Activated T-cell treated with anti-CD3 and anti-CD28 coated beads for 24 hours (primary cell): ENCODE measurements around the gene CST9.
"Not testable (repeated sequence)": the region's sequence is repeated elsewhere in the genome, so short reads cannot be mapped to it uniquely, and the experiment has no call there.

Source experiments
- DNase-seq: peaks from one replicate; pipeline ENCODE4 v3.0.0-alpha.2; 2020; ENCODE audit warnings: low read depth

The CST9 gene

GRCh38 chr20:23637282-23638221 lies 31.8 kb upstream of the CST9 start, which contains the start of gene CST3:
Gene CST3 (minus strand): TSS chr20:23637955. CDS start chr20:23637862, 93 bp downstream.
- DNase-seq: no peak

- no peak for DNase-seq
Measured at GRCh38 chr20:23636908-23637281, 31.2 kb upstream of the CST9 start.

- DNase-seq: no peak
Measured at GRCh38 chr20:23636182-23636907, 30.6 kb upstream of the CST9 start.

GRCh38 chr20:23635768-23636090 lies 30.0 kb upstream of the CST9 start:
- DNase-seq: not testable (repeated sequence)

- no peak for DNase-seq
Measured at GRCh38 chr20:23634985-23635767, 29.5 kb upstream of the CST9 start.

GRCh38 chr20:23634044-23634801 lies 28.5 kb upstream of the CST9 start:
- no peak for DNase-seq

GRCh38 chr20:23632711-23633573 lies 27.2 kb upstream of the CST9 start:
- no peak for DNase-seq

- no peak for DNase-seq
Measured at GRCh38 chr20:23631981-23632710, 26.4 kb upstream of the CST9 start.

GRCh38 chr20:23631226-23631822 lies 25.6 kb upstream of the CST9 start:
- DNase-seq: no peak

- DNase-seq: no peak
Measured at GRCh38 chr20:23630392-23630849, 24.7 kb upstream of the CST9 start.

GRCh38 chr20:23629542-23630391 lies 24.1 kb upstream of the CST9 start:
- no peak for DNase-seq

- DNase-seq: no peak
Measured at GRCh38 chr20:23629017-23629541, 23.4 kb upstream of the CST9 start.

GRCh38 chr20:23628402-23629016 lies 22.8 kb upstream of the CST9 start:
- no peak for DNase-seq

- no peak for DNase-seq
Measured at GRCh38 chr20:23627501-23627900, 21.8 kb upstream of the CST9 start.

GRCh38 chr20:23626040-23626620 lies 20.4 kb upstream of the CST9 start:
- no peak for DNase-seq

GRCh38 chr20:23625236-23625964 lies 19.7 kb upstream of the CST9 start:
- no peak for DNase-seq

- no peak for DNase-seq
Measured at GRCh38 chr20:23624324-23624691, 18.6 kb upstream of the CST9 start.
